B cell (primary cell): Measurements from ENCODE around the gene SRGAP2C.
"Not testable (repeated sequence)": the region's sequence is repeated elsewhere in the genome, so short reads cannot be mapped to it uniquely, and the experiment has no call there.

ENCODE experiments used
- CTCF ChIP-seq: fragments of 200-600 bp; IDR thresholded peaks from one replicate; pipeline ENCODE4 v1.8.0; 2022; ENCODE audit warnings: antibody characterized with exemption, mild to moderate bottlenecking
- EZH2 ChIP-seq: IDR thresholded peaks from 2 replicates; pipeline ENCODE4 v1.6.1; 2012; ENCODE audit warnings: borderline replicate concordance, low read depth, mild to moderate bottlenecking, moderate library complexity, low read length; ENCODE audit not compliant: insufficient read depth, poor library complexity, severe bottlenecking

- TF ChIP-seq CTCF, EZH2: not testable (repeated sequence)
Observed at GRCh38 chr1:121344355-121344754, 159.6 kb downstream of the SRGAP2C start.
